Measurements from ENCODE around the gene KIAA1958. TPM values are rescaled to one million over a fixed set of nuclear protein-coding genes. Genes with fewer than 3 reads are reported as not detected.

Gene KIAA1958
- total RNA-seq, 4 donors from 2014 or later: 13.1 to 17.2 (median 16.7) TPM

- Histone ChIP-seq H3K27me3 (no peaks in the 10 kb centered on the region), H3K36me3 (no peaks in the 10 kb centered on the region), H3K27ac (no peak overlapping the region), H3K4me3 (no peak overlapping the region), H3K9me3 (no peaks in the 10 kb centered on the region), H3K4me1 (no peaks in the 10 kb centered on the region)
- no peak for DNase-seq
- TF ChIP-seq CTCF (IDR thresholded peaks at IDR 0.05): no peak
- TF ChIP-seq POLR2A (IDR thresholded peaks at IDR 0.05): no peak
Observed at GRCh38 chr9:112558476-112558875, 71.8 kb downstream of the KIAA1958 start.

GRCh38 chr9:112558978-112559377, 72.4 kb downstream of the KIAA1958 start:
- Histone ChIP-seq H3K36me3 (no peaks in the 10 kb centered on the region), H3K27ac (no peak overlapping the region), H3K4me3 (no peak overlapping the region), H3K27me3 (no peaks in the 10 kb centered on the region), H3K4me1 (no peaks in the 10 kb centered on the region), H3K9me3 (no peaks in the 10 kb centered on the region)
- DNase-seq: no peak
- TF ChIP-seq CTCF (IDR thresholded peaks at IDR 0.05): no peak
- no peak for TF ChIP-seq POLR2A (IDR thresholded peaks at IDR 0.05)

DNA sequence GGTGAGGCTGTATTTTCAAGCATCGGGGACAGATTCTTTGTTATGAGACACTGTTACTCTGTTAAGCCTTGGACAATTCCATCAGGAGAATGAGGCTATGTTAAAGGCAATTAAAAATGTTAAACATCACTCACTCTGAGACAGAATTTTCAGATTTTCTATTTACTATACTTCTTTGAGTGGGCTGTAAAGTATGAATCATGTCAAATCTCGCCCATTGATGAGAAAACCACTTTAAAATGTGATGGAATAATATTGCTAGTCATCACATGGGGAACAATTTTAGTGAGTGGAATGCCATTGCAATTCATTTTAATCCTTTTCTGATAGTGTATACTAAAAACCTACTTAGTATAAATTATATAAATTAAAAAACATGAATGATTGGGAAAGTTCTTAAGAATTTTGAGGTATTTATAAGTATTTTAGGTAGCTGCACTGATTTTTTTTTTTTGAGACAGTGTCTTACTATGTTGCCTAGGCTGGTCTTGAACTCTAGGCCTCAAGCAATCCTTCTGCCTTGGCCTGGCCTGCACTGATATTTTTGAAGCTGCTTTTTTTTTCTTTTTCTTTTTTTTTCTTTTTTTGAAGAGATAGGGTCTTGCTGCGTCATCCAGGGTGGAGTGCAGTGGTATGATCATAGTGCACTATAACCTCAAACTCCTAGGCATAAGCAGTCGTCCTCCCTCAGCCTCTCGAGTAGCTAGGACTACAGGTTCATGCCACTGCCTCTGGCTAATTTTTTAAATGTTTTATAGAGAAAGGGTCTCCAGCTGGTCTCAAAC, 73.2 kb downstream of the KIAA1958 start:
- no peak for DNase-seq
- H3K4me3 ChIP-seq: no peak overlapping the region
- H3K27ac ChIP-seq: no peak overlapping the region
- no peaks in the 10 kb centered on the region for H3K36me3 ChIP-seq
- H3K27me3 ChIP-seq: no peaks in the 10 kb centered on the region
- TF ChIP-seq CTCF (IDR thresholded peaks at IDR 0.05) (no peak), POLR2A (IDR thresholded peaks at IDR 0.05) (no peak)
- H3K9me3 ChIP-seq: no peaks in the 10 kb centered on the region
- H3K4me1 ChIP-seq: no peaks in the 10 kb centered on the region

DNA sequence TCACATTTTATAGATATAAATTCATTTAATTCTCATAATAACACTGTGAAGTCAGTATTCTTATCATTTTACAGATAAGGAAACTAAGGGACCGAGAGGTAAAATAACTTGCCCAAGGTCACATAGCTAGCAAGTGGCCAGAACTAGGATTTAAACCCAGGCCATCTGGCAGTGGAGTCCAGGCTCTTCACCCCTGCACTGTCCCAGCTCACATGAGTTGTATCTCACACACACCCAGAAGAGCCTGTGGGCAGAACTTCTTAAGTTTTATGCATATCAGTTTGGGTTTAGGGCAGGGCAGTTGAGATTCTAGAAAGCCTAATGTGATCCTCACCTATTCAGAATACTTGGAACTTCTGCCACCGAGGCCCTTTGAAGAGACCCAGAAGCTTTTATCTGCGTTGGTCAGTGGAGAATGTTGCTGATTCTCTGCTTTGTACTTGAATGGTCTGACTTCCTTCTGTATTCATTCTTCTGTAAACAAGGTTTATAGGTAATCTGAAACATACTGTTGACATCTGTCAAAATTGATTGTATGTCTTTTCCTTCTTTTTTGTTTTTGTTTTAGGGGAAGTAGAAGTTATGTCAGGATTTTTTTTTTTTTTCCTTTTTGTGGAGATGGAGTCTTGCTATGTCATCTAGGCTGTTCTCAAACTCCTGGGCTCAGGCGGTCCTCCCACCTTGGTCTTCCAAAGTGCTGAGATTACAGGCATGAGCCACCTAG, 75.8 kb downstream of the KIAA1958 start:
- H3K27me3 ChIP-seq: no peaks in the 10 kb centered on the region
- no peak overlapping the region for H3K4me3 ChIP-seq
- no peak for DNase-seq
- H3K36me3 ChIP-seq: no peaks in the 10 kb centered on the region
- no peaks in the 10 kb centered on the region for H3K9me3 ChIP-seq
- H3K4me1 ChIP-seq: no peaks in the 10 kb centered on the region
- H3K27ac ChIP-seq: no peak overlapping the region
- TF ChIP-seq POLR2A (IDR thresholded peaks at IDR 0.05): no peak
- TF ChIP-seq CTCF (IDR thresholded peaks at IDR 0.05): no peak

DNA sequence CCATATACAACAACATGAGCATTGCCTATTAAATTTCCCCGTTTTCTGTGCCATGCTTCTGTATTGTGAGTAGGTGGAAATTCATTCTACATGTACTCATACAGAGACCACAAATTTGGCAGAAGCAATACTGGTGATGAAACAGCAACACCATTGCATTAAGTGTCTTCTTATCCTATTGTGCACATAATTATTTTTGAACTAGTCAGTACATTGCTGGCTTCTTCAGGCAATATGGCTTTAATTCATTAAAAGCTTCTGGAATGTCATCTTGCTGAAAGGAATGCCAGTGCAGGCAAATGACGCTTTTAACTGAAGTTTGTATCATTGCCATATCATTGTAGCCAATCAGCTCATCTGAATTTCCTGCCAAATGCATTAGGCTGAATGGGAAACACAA, 82.6 kb downstream of the KIAA1958 start:
- Histone ChIP-seq H3K4me1 (peaks cover 0 to 5% (median 0%) of the 10 kb centered on the region in 4 donors), H3K4me3 (no peak overlapping the region), H3K27ac (no peak overlapping the region), H3K9me3 (no peaks in the 10 kb centered on the region), H3K27me3 (no peaks in the 10 kb centered on the region), H3K36me3 (no peaks in the 10 kb centered on the region)
- DNase-seq: no peak
- TF ChIP-seq POLR2A (IDR thresholded peaks at IDR 0.05): no peak
- no peak for TF ChIP-seq CTCF (IDR thresholded peaks at IDR 0.05)

All from Peyer's patch (tissue), 4 donors.